Progenitor cell of endocrine pancreas (in vitro differentiated cells): Measurements from ENCODE around the gene DPP6. TPM values are rescaled to one million over a fixed set of nuclear protein-coding genes. Genes with fewer than 3 reads are reported as not detected.
"Not testable (repeated sequence)": the region's sequence is repeated elsewhere in the genome, so short reads cannot be mapped to it uniquely, and the experiment has no call there.

Source experiments
- DNase-seq: peaks from one replicate; pipeline ENCODE4 v3.0.0; 2021; ENCODE audit warnings: low spot score; ENCODE audit not compliant: unreplicated experiment
- H3K27ac Mint-ChIP-seq: 2 replicates; pipeline ENCODE4 v1.8.0; 2021; ENCODE audit warnings: mild to moderate bottlenecking, moderate library complexity, mixed read lengths
- H3K27me3 Mint-ChIP-seq: 2 replicates; pipeline ENCODE4 v1.8.0; 2021; ENCODE audit warnings: mixed read lengths
- H3K36me3 Mint-ChIP-seq: 2 replicates; pipeline ENCODE4 v1.8.0; 2022; ENCODE audit warnings: mixed read lengths; ENCODE audit not compliant: insufficient read depth
- H3K4me1 Mint-ChIP-seq: 2 replicates; pipeline ENCODE4 v1.8.0; 2021; ENCODE audit warnings: low read depth, mixed read lengths
- H3K4me3 Mint-ChIP-seq: 2 replicates; pipeline ENCODE4 v1.8.0; 2021; ENCODE audit warnings: low read depth, mild to moderate bottlenecking, moderate library complexity, mixed read lengths
- H3K9me3 Mint-ChIP-seq: 2 replicates; pipeline ENCODE4 v1.8.0; 2021; ENCODE audit warnings: low read depth, mixed read lengths
- CTCF ChIP-seq: fragments of 200-600 bp; sonication (generic); IDR thresholded peaks from one replicate; pipeline ENCODE4 v1.5.0; 2021; ENCODE audit warnings: antibody characterized with exemption, mild to moderate bottlenecking; ENCODE audit not compliant: unreplicated experiment
- total RNA-seq: library from RNA; stranded (reverse); gene quantifications from 2 replicates; pipeline ENCODE4 v1.2.1, GENCODE V29; 2021

Gene DPP6
- total RNA-seq, 1 donor from 2014 or later: 13.4 TPM

DNA sequence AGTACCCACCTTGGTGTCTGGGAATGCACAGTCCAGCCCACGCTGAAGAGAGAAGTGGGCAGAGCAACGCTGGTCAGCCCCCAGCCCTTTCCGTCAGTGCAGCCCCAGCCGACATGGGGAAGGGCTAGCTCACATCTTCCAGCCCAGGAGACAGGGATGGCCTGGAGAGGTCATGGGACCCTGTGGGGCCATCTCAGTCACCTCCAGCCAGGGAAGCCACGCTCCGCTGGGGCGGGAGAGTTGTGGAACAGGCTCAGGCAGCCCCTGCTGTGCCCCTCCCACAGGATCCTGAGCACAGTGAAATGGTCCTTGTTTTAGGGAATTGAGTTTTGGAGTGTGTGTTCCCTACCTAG, 865.6 kb downstream of the DPP6 start:
- no peak overlapping the region for H3K27ac Mint-ChIP-seq
- H3K27me3 Mint-ChIP-seq: peaks cover 25% of the 10 kb centered on the region
- no peaks in the 10 kb centered on the region for H3K36me3 Mint-ChIP-seq
- DNase-seq: no peak
- H3K4me1 Mint-ChIP-seq: peaks cover 9% of the 10 kb centered on the region
- no peak overlapping the region for H3K4me3 Mint-ChIP-seq
- TF ChIP-seq CTCF: no peak
- H3K9me3 Mint-ChIP-seq: peaks cover 3% of the 10 kb centered on the region

DNA sequence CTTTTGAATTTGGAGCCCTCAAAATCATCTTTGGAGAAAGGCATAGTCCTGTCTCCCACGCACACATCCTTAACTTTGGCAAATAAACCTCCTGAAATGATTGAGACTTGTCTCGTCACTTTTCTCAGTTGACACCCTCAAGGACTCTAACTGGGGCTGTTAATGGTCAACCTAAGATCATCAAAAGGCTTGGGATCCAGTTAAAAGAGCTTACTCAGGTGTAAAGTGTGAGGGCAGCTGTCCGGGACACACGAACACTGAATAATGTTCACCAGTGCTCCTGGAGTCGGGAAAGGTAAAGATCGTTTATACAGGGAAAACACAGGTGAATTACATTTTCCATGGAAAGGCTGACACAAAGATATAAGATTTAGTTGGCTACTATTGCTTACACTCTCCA, 866.1 kb downstream of the DPP6 start:
- Mint-ChIP-seq H3K4me3 (no peak overlapping the region), H3K4me1 (peaks cover 9% of the 10 kb centered on the region), H3K9me3 (peaks cover 3% of the 10 kb centered on the region), H3K27ac (no peak overlapping the region), H3K27me3 (peaks cover 25% of the 10 kb centered on the region), H3K36me3 (no peaks in the 10 kb centered on the region)
- no peak for DNase-seq
- no peak for TF ChIP-seq CTCF

GRCh38 chr7:154918741-154919140, 866.5 kb downstream of the DPP6 start:
- DNase-seq: no peak
- Mint-ChIP-seq H3K36me3 (no peaks in the 10 kb centered on the region), H3K9me3 (peaks cover 3% of the 10 kb centered on the region), H3K27me3 (peaks cover 25% of the 10 kb centered on the region), H3K4me3 (no peak overlapping the region), H3K4me1 (peaks cover 8% of the 10 kb centered on the region), H3K27ac (no peak overlapping the region)
- TF ChIP-seq CTCF: no peak

- H3K36me3 Mint-ChIP-seq: no peaks in the 10 kb centered on the region
- H3K4me1 Mint-ChIP-seq: peaks cover 6% of the 10 kb centered on the region
- H3K9me3 Mint-ChIP-seq: peaks cover 3% of the 10 kb centered on the region
- H3K4me3 Mint-ChIP-seq: no peak overlapping the region
- no peak overlapping the region for H3K27ac Mint-ChIP-seq
- peaks cover 22% of the 10 kb centered on the region for H3K27me3 Mint-ChIP-seq
- TF ChIP-seq CTCF: no peak
- no peak for DNase-seq
Measured at GRCh38 chr7:154919344-154920225, 867.4 kb downstream of the DPP6 start.

DNA sequence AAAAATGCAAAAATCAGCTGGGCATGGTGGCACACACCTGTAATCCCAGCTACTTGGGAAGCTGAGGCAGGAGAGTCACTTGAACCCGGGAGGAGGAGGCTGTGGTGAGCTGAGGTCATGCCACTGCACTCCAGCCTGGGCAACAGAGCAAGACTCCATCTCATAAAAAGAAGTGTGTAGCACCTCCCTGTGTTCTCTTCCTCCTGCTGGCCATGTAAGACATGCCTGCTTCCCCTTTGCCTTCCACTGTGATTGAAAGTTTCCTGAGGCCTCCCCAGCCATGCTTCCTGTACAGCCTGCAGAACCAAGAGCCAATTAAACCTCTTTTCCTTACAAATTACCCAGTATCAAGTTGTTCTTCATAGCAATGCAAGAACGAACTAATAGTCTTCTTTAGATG, 870.3 kb downstream of the DPP6 start:
- H3K36me3 Mint-ChIP-seq, H3K9me3 Mint-ChIP-seq, H3K27ac Mint-ChIP-seq, H3K4me1 Mint-ChIP-seq, H3K4me3 Mint-ChIP-seq, DNase-seq: not testable (repeated sequence)
- peaks cover 16% of the 10 kb centered on the region for H3K27me3 Mint-ChIP-seq

DNA sequence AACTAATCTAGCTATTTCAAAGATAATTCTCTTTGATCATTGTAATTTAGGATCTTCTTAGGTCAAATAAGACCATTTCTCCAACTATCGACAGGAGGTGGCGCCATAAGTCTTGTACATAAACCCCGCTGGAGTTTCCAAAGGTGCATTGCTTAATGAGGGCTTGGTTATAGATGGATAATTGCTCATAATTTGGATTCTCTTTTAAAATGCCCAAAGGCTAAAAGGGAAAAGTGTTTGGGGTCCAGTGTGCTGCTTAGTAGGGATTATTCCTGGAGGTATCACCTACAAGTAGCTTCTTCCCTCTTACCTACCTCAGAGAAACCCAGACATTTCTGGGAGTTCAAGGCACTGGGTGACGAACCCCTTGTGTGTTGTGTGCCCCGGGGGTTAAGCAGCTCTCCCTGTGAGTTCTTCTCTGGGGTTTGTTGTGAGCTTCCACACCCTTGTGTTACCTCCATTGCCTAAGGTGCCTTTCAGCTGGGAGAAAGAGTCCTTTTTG, 875.5 kb downstream of the DPP6 start:
- peaks cover under 1% of the 10 kb centered on the region for H3K9me3 Mint-ChIP-seq
- peak overlapping the region; percentile 76 for H3K4me3 Mint-ChIP-seq
- H3K36me3 Mint-ChIP-seq: no peaks in the 10 kb centered on the region
- peaks cover 7% of the 10 kb centered on the region for H3K4me1 Mint-ChIP-seq
- peak; percentile 74 for TF ChIP-seq CTCF
- no peak for DNase-seq
- peaks cover 10% of the 10 kb centered on the region for H3K27me3 Mint-ChIP-seq
- peak overlapping the region; percentile 50 for H3K27ac Mint-ChIP-seq
